ENCODE data around the gene DISC1.

Gene DISC1

GRCh38 chr1:231828182-231828920 lies 201.8 kb downstream of the DISC1 start:
- DNase-seq (ENCODE audit: low read depth), result peak; percentile 99
- H3K4me3 ChIP-seq (replicated peaks; ENCODE audit: low read depth, low read length), result no peak overlapping the region
- no peak for TF ChIP-seq CTCF (IDR thresholded peaks at IDR 0.05; ENCODE audit: low read length, missing control alignments)

- TF ChIP-seq CTCF (IDR thresholded peaks at IDR 0.05; ENCODE audit: low read length, missing control alignments), result no peak
- H3K4me3 ChIP-seq (replicated peaks; ENCODE audit: low read depth, low read length), result no peak overlapping the region
- DNase-seq (ENCODE audit: low read depth), result no peak
Measured at GRCh38 chr1:231829332-231829731, 202.7 kb downstream of the DISC1 start.

GRCh38 chr1:231836227-231836893 lies 209.8 kb downstream of the DISC1 start:
- TF ChIP-seq CTCF (IDR thresholded peaks at IDR 0.05; ENCODE audit: low read length, missing control alignments), result no peak
- no peak for DNase-seq (ENCODE audit: low read depth)
- no peak overlapping the region for H3K4me3 ChIP-seq (replicated peaks; ENCODE audit: low read depth, low read length)

GRCh38 chr1:231838521-231838920 lies 211.9 kb downstream of the DISC1 start:
- H3K4me3 ChIP-seq (replicated peaks; ENCODE audit: low read depth, low read length), result no peak overlapping the region
- DNase-seq (ENCODE audit: low read depth), result no peak
- no peak for TF ChIP-seq CTCF (IDR thresholded peaks at IDR 0.05; ENCODE audit: low read length, missing control alignments)

GRCh38 chr1:231839999-231840398 lies 213.4 kb downstream of the DISC1 start:
- TF ChIP-seq CTCF (IDR thresholded peaks at IDR 0.05; ENCODE audit: low read length, missing control alignments), result no peak
- DNase-seq (ENCODE audit: low read depth), result no peak

GRCh38 chr1:231841616-231842344 lies 215.2 kb downstream of the DISC1 start:
- TF ChIP-seq CTCF (IDR thresholded peaks at IDR 0.05; ENCODE audit: low read length, missing control alignments), result no peak
- H3K4me3 ChIP-seq (replicated peaks; ENCODE audit: low read depth, low read length), result no peak overlapping the region
- DNase-seq (ENCODE audit: low read depth), result peak; percentile 60

More at GRCh38 chr1:231839999-231840398, 213.4 kb downstream of the DISC1 start:
- no peak overlapping the region for H3K4me3 ChIP-seq (replicated peaks; ENCODE audit: low read depth, low read length)
